ENCODE measurements around the gene NDOR1. TPM values are rescaled to one million over a fixed set of nuclear protein-coding genes. Genes with fewer than 3 reads are reported as not detected.

The NDOR1 gene
- total RNA-seq, 1 donor from 2014 or later: 28.0 TPM

DNA sequence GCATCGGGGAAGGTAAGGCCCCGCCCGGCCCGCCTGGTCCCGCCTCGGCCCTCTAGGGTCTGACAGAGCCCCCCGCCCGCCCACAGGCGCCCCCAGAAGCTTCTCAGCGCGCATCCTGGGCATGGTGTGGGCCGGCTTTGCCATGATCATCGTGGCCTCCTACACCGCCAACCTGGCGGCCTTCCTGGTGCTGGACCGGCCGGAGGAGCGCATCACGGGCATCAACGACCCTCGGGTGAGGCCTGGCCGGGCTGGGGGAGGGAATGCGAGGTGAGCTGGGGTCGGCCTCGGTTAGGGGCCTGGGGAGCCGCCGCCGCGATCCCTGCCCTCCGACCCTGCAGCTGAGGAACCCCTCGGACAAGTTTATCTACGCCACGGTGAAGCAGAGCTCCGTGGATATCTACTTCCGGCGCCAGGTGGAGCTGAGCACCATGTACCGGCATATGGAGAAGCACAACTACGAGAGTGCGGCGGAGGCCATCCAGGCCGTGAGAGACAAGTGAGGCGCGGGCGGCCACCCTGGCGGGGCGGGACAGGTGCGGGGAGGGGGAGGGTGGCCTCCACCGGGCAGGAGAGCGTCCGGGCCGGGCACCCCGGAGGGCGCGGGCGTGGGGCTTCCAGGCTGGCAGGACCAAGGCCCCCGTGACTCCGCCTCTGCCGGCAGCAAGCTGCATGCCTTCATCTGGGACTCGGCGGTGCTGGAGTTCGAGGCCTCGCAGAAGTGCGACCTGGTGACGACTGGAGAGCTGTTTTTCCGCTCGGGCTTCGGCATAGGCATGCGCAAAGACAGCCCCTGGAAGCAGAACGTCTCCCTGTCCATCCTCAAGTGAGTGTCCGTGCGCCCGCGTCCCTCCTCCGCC, 42.8 kb upstream of the NDOR1 start:
- no peak overlapping the region for H3K27ac Mint-ChIP-seq
- no peaks in the 10 kb centered on the region for H3K9me3 Mint-ChIP-seq
- no peak for DNase-seq (ENCODE audit: extremely low spot score, unreplicated experiment)
- H3K27me3 Mint-ChIP-seq: peaks cover 78% of the 10 kb centered on the region
- no peaks in the 10 kb centered on the region for H3K4me1 Mint-ChIP-seq (ENCODE audit: unreplicated experiment)
- H3K4me3 Mint-ChIP-seq: peak overlapping the region; percentile 74
- H3K36me3 Mint-ChIP-seq: no peaks in the 10 kb centered on the region
- TF ChIP-seq, protein P1, sequence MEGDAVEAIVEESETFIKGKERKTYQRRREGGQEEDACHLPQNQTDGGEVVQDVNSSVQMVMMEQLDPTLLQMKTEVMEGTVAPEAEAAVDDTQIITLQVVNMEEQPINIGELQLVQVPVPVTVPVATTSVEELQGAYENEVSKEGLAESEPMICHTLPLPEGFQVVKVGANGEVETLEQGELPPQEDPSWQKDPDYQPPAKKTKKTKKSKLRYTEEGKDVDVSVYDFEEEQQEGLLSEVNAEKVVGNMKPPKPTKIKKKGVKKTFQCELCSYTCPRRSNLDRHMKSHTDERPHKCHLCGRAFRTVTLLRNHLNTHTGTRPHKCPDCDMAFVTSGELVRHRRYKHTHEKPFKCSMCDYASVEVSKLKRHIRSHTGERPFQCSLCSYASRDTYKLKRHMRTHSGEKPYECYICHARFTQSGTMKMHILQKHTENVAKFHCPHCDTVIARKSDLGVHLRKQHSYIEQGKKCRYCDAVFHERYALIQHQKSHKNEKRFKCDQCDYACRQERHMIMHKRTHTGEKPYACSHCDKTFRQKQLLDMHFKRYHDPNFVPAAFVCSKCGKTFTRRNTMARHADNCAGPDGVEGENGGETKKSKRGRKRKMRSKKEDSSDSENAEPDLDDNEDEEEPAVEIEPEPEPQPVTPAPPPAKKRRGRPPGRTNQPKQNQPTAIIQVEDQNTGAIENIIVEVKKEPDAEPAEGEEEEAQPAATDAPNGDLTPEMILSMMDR (conservative IDR thresholded peaks at IDR 0.05): no peak

DNA sequence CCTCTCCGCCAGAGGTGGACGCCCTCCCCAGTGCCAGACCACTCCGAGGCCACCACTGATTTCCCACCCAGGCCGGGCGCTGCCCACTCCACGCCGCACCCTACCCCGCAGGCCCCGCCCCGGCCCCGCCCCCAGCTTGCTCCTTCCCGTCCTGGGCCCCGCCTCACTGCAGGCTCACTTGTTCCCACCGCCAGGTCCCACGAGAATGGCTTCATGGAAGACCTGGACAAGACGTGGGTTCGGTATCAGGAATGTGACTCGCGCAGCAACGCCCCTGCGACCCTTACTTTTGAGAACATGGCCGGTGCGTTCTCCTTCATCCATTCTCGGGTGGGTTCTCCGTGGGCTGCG, 42.2 kb upstream of the NDOR1 start:
- TF ChIP-seq, protein P1 (conservative IDR thresholded peaks at IDR 0.05): no peak
- no peaks in the 10 kb centered on the region for H3K9me3 Mint-ChIP-seq
- DNase-seq (ENCODE audit: extremely low spot score, unreplicated experiment): no peak
- H3K4me1 Mint-ChIP-seq (ENCODE audit: unreplicated experiment): no peaks in the 10 kb centered on the region
- peak overlapping the region; percentile 60 for H3K4me3 Mint-ChIP-seq
- H3K36me3 Mint-ChIP-seq: no peaks in the 10 kb centered on the region
- H3K27ac Mint-ChIP-seq: no peak overlapping the region
- H3K27me3 Mint-ChIP-seq: peaks cover 73% of the 10 kb centered on the region

DNA sequence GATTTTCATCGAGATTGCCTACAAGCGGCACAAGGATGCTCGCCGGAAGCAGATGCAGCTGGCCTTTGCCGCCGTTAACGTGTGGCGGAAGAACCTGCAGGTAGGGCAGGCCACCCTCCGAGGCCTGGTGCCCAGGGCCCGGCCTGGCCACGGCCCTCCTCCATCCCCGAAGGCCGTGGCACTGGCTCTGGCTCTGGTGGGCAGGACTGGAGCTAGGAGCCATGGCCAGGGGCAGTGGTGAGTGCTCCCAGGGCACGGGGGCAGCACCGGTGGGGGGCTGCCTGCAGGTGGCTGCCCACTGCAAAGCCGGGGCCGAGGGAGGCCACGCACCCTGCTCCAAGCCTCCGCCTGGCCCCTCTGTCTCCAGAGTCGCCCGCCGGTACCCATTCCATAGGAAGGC, 41.7 kb upstream of the NDOR1 start:
- TF ChIP-seq, protein P1 (conservative IDR thresholded peaks at IDR 0.05): no peak
- H3K27ac Mint-ChIP-seq: no peak overlapping the region
- no peak for DNase-seq (ENCODE audit: extremely low spot score, unreplicated experiment)
- no peaks in the 10 kb centered on the region for H3K9me3 Mint-ChIP-seq
- peaks cover 68% of the 10 kb centered on the region for H3K27me3 Mint-ChIP-seq
- no peaks in the 10 kb centered on the region for H3K36me3 Mint-ChIP-seq
- no peaks in the 10 kb centered on the region for H3K4me1 Mint-ChIP-seq (ENCODE audit: unreplicated experiment)
- peak overlapping the region; percentile 60 for H3K4me3 Mint-ChIP-seq

DNA sequence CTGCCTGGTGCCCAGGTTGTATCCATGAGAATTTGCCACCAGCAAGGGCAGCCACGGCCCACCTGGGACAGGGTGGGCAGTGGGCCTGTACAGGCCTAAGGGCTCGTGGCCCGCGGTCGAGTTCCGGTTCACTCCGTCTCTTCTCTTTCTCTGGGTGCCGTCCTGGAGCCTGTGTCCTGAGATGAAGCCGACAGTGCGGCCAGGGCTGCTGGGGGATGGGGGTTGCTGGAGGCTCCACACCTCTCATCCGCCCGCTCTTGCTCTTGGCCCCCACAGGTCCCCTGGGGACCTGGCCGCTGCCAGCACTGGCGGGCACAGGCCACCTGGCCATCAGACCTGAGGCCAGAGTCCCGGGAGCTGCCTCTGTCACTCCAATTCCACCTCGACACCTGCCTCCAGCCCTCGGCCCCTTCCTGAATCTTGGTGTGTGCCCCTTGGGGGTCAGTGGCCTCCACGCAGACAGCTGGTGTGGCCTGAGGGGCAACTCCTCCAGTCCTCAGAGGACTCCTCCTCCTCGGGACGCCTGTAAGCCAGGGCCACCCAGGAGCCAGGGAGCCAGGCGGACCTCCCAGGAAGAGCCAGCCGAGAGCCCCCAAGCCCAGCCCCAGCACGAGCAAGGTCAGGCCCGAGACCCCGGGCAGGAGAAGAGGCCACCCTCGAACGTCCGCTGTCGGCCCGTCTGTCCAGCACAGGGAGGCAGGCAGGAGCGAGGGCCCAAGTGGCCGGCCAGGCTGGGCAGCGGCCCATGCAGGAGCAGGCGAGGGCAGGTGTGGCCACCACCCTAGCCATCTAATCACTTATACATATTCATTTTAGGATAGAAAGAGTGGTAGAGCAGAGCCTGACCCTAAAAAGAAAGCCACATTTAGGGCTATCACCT, 40.9 kb upstream of the NDOR1 start:
- no peaks in the 10 kb centered on the region for H3K36me3 Mint-ChIP-seq
- TF ChIP-seq, protein P1 (conservative IDR thresholded peaks at IDR 0.05): no peak
- no peaks in the 10 kb centered on the region for H3K4me1 Mint-ChIP-seq (ENCODE audit: unreplicated experiment)
- no peaks in the 10 kb centered on the region for H3K9me3 Mint-ChIP-seq
- peaks cover 60% of the 10 kb centered on the region for H3K27me3 Mint-ChIP-seq
- no peak overlapping the region for H3K4me3 Mint-ChIP-seq
- no peak overlapping the region for H3K27ac Mint-ChIP-seq
- DNase-seq (ENCODE audit: extremely low spot score, unreplicated experiment): no peak

DNA sequence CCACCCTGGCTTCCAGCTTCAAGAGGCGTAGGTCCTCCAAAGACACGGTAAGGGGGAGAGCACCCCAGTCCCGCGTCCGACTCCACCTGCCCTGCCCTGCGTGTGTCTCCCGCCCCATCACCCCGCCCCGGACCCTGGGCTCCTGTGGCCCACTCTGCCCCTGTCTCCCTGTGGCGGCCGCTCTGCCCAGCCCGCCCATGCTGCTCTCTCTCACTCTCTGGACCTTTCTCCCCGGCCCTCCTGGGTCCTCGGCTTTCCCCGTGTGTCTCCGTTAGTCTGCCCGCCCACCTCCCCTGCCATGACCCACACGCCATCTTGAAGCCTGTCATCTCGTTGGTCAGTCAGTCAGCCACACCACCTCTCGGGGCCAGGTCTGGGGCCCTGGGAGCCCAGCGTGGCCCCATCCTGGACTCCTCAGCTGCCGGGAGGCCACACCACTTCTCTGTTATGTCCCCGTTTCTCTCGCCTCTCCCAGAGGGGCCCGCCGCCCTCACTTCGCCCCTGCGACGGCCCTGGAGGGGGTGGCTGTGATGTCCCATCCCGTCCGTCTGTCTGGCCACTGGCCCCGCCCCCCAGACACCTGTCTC, 40.2 kb upstream of the NDOR1 start:
- Mint-ChIP-seq H3K27ac (no peak overlapping the region), H3K27me3 (peaks cover 57% of the 10 kb centered on the region), H3K4me1 (ENCODE audit: unreplicated experiment) (no peaks in the 10 kb centered on the region)

More for the DNA sequence above, 40.2 kb upstream of the NDOR1 start:
- no peaks in the 10 kb centered on the region for H3K36me3 Mint-ChIP-seq
- no peak for DNase-seq (ENCODE audit: extremely low spot score, unreplicated experiment)
- no peaks in the 10 kb centered on the region for H3K9me3 Mint-ChIP-seq
- H3K4me3 Mint-ChIP-seq: no peak overlapping the region
- TF ChIP-seq, protein P1 (conservative IDR thresholded peaks at IDR 0.05): no peak

All from type B pancreatic cell (in vitro differentiated cells).